Suppressor macrophage (primary cell): ENCODE results near the gene EMD.
"Not testable (repeated sequence)": the region's sequence is repeated elsewhere in the genome, so short reads cannot be mapped to it uniquely, and the experiment has no call there.

ENCODE experiments used
- DNase-seq, 4 experiments: peaks; one replicate each; pipeline ENCODE4 v3.0.0-alpha.2; 2020 to 2022

Gene EMD

GRCh38 chrX:154396363-154396762 lies 17.3 kb downstream of the EMD start:
- not testable (repeated sequence) for DNase-seq

- DNase-seq = peak; percentile 69 to 86 (median 80)
Observed at GRCh38 chrX:154396973-154397887, 18.1 kb downstream of the EMD start.

- peak; percentile 94 to 97 (median 96) for DNase-seq
Observed at GRCh38 chrX:154397888-154398667, 19.0 kb downstream of the EMD start, which contains the start of gene RPL10. TSS of gene RPL10 (plus strand) at chrX:154398377. CDS start at chrX:154398520, 143 bp downstream.

- DNase-seq = peak; percentile 85 to 88 (median 86)
Observed at GRCh38 chrX:154398668-154399526, 19.8 kb downstream of the EMD start.

GRCh38 chrX:154399527-154400368 lies 20.7 kb downstream of the EMD start:
- no peak for DNase-seq

GRCh38 chrX:154400369-154400817 lies 21.3 kb downstream of the EMD start:
- DNase-seq = not testable (repeated sequence)

GRCh38 chrX:154401045-154401799 lies 22.1 kb downstream of the EMD start:
- DNase-seq = peak in 1 of 4 experiments; percentile 14

- no peak for DNase-seq
Observed at GRCh38 chrX:154401918-154402621, 23.0 kb downstream of the EMD start.

- DNase-seq = no peak
Observed at GRCh38 chrX:154402622-154403127, 23.6 kb downstream of the EMD start.

GRCh38 chrX:154403192-154403591 lies 24.1 kb downstream of the EMD start:
- no peak for DNase-seq

- no peak for DNase-seq
Observed at GRCh38 chrX:154403858-154404257, 24.8 kb downstream of the EMD start.

GRCh38 chrX:154404625-154405192 lies 25.6 kb downstream of the EMD start:
- DNase-seq = no peak

- DNase-seq = no peak
Observed at GRCh38 chrX:154408659-154409221, 29.6 kb downstream of the EMD start.

GRCh38 chrX:154409222-154409871 lies 30.3 kb downstream of the EMD start, which contains the start of gene DNASE1L1:
TSS of gene DNASE1L1 (minus strand) at chrX:154409254. CDS start at chrX:154405568, 3,686 bp downstream.
- DNase-seq = peak; percentile 84 to 94 (median 92)

- DNase-seq = peak in 3 of 4 experiments; percentile 46 to 71 (median 61)
Observed at GRCh38 chrX:154411981-154412340, 32.9 kb downstream of the EMD start.

GRCh38 chrX:154412468-154412867 lies 33.4 kb downstream of the EMD start:
- DNase-seq = peak in 3 of 4 experiments; percentile 46 to 57 (median 48)

- DNase-seq = no peak
Observed at GRCh38 chrX:154413142-154413541, 34.0 kb downstream of the EMD start.

GRCh38 chrX:154417157-154417556 lies 38.1 kb downstream of the EMD start:
- no peak for DNase-seq
